Measurements from ENCODE around the gene SAP30. TPM values are rescaled to one million over a fixed set of nuclear protein-coding genes. Genes with fewer than 3 reads are reported as not detected.

Gene SAP30
- total RNA-seq, 1 experiment from 2014 or later = 9.8 TPM

- H3K27ac Mint-ChIP-seq (ENCODE audit: unreplicated experiment) = peak overlapping the region; percentile 98
- ChIA-PET POLR2A (interaction anchor here (0.6 to 3.1 kb wide), 11 partner anchors 11 to 600 kb away, joined by 3 to 113 read pairs (median 7); partner anchors contain the start of genes GALNT7 and SAP30), CTCF (interaction anchor here (0.6 to 1.2 kb wide), 5 partner anchors 16 to 114 kb away, joined by 3 to 20 read pairs (median 4); partner anchors contain the start of gene SAP30)
- no peak for TF ChIP-seq CTCF (IDR thresholded peaks at IDR 0.05; ENCODE audit: insufficient read depth in 1 of 2, low read depth in 1 of 2, low read length in 1 of 2, severe bottlenecking in 1 of 2, unreplicated experiment in 1 of 2)
- peak overlapping the region; percentile 62 for H3K4me3 ChIP-seq (ENCODE audit: low read depth, low read length)
- H3K4me1 ChIP-seq = peaks cover 14% of the 10 kb centered on the region
- peaks cover 52% of the 10 kb centered on the region for H3K36me3 Mint-ChIP-seq (ENCODE audit: insufficient read depth, unreplicated experiment)
- no peaks in the 10 kb centered on the region for H3K27me3 ChIP-seq (replicated peaks; ENCODE audit: control insufficient read depth, insufficient read depth, low read length)
- H3K36me3 ChIP-seq (ENCODE audit: control insufficient read depth, insufficient read depth, low read length) = no peaks in the 10 kb centered on the region; the same call in 1 of the 2 replicates
- TSS peak; percentile 71 for BruUV-seq (replicated peaks)
- peaks cover 15% of the 10 kb centered on the region for H3K4me1 Mint-ChIP-seq (ENCODE audit: low read depth, unreplicated experiment)
- H3K9me3 Mint-ChIP-seq (ENCODE audit: unreplicated experiment) = no peaks in the 10 kb centered on the region
- intact Hi-C loops (cut with micrococcal nuclease; ENCODE audit: unreplicated experiment) = loop anchor here (1.0 to 10.0 kb wide), 3 partner anchors 10 to 860 kb away; partner anchors contain the start of gene SAP30
- peak; percentile 91 to 92 for DNase-seq
- no peaks in the 10 kb centered on the region for H3K9me3 ChIP-seq
- H3K4me3 Mint-ChIP-seq (ENCODE audit: unreplicated experiment) = peak overlapping the region; percentile 86
- H3K27me3 Mint-ChIP-seq (ENCODE audit: insufficient read depth, unreplicated experiment) = no peaks in the 10 kb centered on the region
These were observed 35.6 kb upstream of the SAP30 start for GRCh38 chr4:173334891-173335752.

- no peaks in the 10 kb centered on the region; the same call in 1 of the 2 replicates for H3K36me3 ChIP-seq (ENCODE audit: control insufficient read depth, insufficient read depth, low read length)
- intact Hi-C loops (cut with micrococcal nuclease; ENCODE audit: unreplicated experiment) = loop anchor here (10.0 kb wide), 1 partner anchor 857 kb away; no protein-coding TSS in a partner anchor
- H3K4me3 ChIP-seq (ENCODE audit: low read depth, low read length) = no peak overlapping the region
- no peak for TF ChIP-seq CTCF (IDR thresholded peaks at IDR 0.05; ENCODE audit: insufficient read depth in 1 of 2, low read depth in 1 of 2, low read length in 1 of 2, severe bottlenecking in 1 of 2, unreplicated experiment in 1 of 2)
- no peaks in the 10 kb centered on the region for H3K9me3 ChIP-seq
- no peak for DNase-seq
- H3K27me3 ChIP-seq (replicated peaks; ENCODE audit: control insufficient read depth, insufficient read depth, low read length) = no peaks in the 10 kb centered on the region
- BruUV-seq (replicated peaks) = no TSS peak
- ChIA-PET CTCF (no interaction called here), POLR2A (no interaction called here)
- peaks cover 7% of the 10 kb centered on the region for H3K4me1 Mint-ChIP-seq (ENCODE audit: low read depth, unreplicated experiment)
- peaks cover 6% of the 10 kb centered on the region for H3K4me1 ChIP-seq
- no peaks in the 10 kb centered on the region for H3K27me3 Mint-ChIP-seq (ENCODE audit: insufficient read depth, unreplicated experiment)
- no peaks in the 10 kb centered on the region for H3K9me3 Mint-ChIP-seq (ENCODE audit: unreplicated experiment)
- H3K36me3 Mint-ChIP-seq (ENCODE audit: insufficient read depth, unreplicated experiment) = peaks cover 31% of the 10 kb centered on the region
- no peak overlapping the region for H3K4me3 Mint-ChIP-seq (ENCODE audit: unreplicated experiment)
- no peak overlapping the region for H3K27ac Mint-ChIP-seq (ENCODE audit: unreplicated experiment)
These were observed 33.3 kb upstream of the SAP30 start for GRCh38 chr4:173337463-173337862.

- no peaks in the 10 kb centered on the region for H3K9me3 Mint-ChIP-seq (ENCODE audit: unreplicated experiment)
- CTCF ChIA-PET = no interaction called here
- no peak overlapping the region for H3K27ac Mint-ChIP-seq (ENCODE audit: unreplicated experiment)
- TF ChIP-seq CTCF (IDR thresholded peaks at IDR 0.05; ENCODE audit: insufficient read depth in 1 of 2, low read depth in 1 of 2, low read length in 1 of 2, severe bottlenecking in 1 of 2, unreplicated experiment in 1 of 2) = no peak
- no peak for DNase-seq
- BruUV-seq (replicated peaks) = no TSS peak
- H3K4me1 ChIP-seq = peaks cover 22% of the 10 kb centered on the region; the same call in 1 of the 2 replicates
- intact Hi-C loops (cut with micrococcal nuclease; ENCODE audit: unreplicated experiment) = no loop called here
- peaks cover 17% of the 10 kb centered on the region for H3K4me1 Mint-ChIP-seq (ENCODE audit: low read depth, unreplicated experiment)
- H3K36me3 Mint-ChIP-seq (ENCODE audit: insufficient read depth, unreplicated experiment) = no peaks in the 10 kb centered on the region
- H3K27me3 ChIP-seq (replicated peaks; ENCODE audit: control insufficient read depth, insufficient read depth, low read length) = no peaks in the 10 kb centered on the region
- no peak overlapping the region for H3K4me3 Mint-ChIP-seq (ENCODE audit: unreplicated experiment)
- no peaks in the 10 kb centered on the region for H3K36me3 ChIP-seq (ENCODE audit: control insufficient read depth, insufficient read depth, low read length)
- POLR2A ChIA-PET = no interaction called here
- no peaks in the 10 kb centered on the region for H3K9me3 ChIP-seq
- H3K4me3 ChIP-seq (ENCODE audit: low read depth, low read length) = no peak overlapping the region
- no peaks in the 10 kb centered on the region for H3K27me3 Mint-ChIP-seq (ENCODE audit: insufficient read depth, unreplicated experiment)
These were observed 26.8 kb upstream of the SAP30 start for GRCh38 chr4:173343832-173344397.
